SJSA1 (cell line): ENCODE measurements around the gene LRRC4C. TPM values are rescaled to one million over a fixed set of nuclear protein-coding genes. Genes with fewer than 3 reads are reported as not detected.

Source experiments
- DNase-seq, 2 experiments: peaks; one replicate each; pipeline ENCODE4 v3.0.0-alpha.2; 2015 to 2020; ENCODE audit warnings: low spot score in 2 of 2, low read depth in 1 of 2
- H3K27ac ChIP-seq: fragments of 250-450 bp; sonication (Bioruptor Pico); 2 replicates; pipeline ENCODE4 v1.5.1; 2020; ENCODE audit warnings: mild to moderate bottlenecking, moderate library complexity
- H3K27me3 ChIP-seq: fragments of 250-450 bp; sonication (Bioruptor Pico); replicated peaks from 2 replicates; pipeline ENCODE4 v1.5.1; 2020; ENCODE audit warnings: mild to moderate bottlenecking, moderate library complexity
- H3K36me3 ChIP-seq: fragments of 250-450 bp; sonication (Bioruptor Pico); 2 replicates; pipeline ENCODE4 v1.5.1; 2020; ENCODE audit warnings: mild to moderate bottlenecking
- H3K4me1 ChIP-seq: fragments of 250-450 bp; sonication (Bioruptor Pico); replicated peaks from 2 replicates; pipeline ENCODE4 v1.6.1; 2021; ENCODE audit warnings: mild to moderate bottlenecking
- H3K4me3 ChIP-seq: fragments of 250-450 bp; sonication (Bioruptor Pico); 2 replicates; pipeline ENCODE4 v1.5.1; 2020; ENCODE audit warnings: mild to moderate bottlenecking
- H3K9me3 ChIP-seq: fragments of 250-450 bp; sonication (Bioruptor Pico); replicated peaks from 2 replicates; pipeline ENCODE4 v1.5.1; 2020; ENCODE audit warnings: mild to moderate bottlenecking
- total RNA-seq: library from RNA; depleted of rRNA; stranded (reverse); fragments of >200 nt; shearing (Covaris generic); gene quantifications from 2 replicates; pipeline ENCODE4 v1.2.3, GENCODE V29; 2014

LRRC4C gene
- total RNA-seq, 1 experiment from 2014 or later: not detected

DNA sequence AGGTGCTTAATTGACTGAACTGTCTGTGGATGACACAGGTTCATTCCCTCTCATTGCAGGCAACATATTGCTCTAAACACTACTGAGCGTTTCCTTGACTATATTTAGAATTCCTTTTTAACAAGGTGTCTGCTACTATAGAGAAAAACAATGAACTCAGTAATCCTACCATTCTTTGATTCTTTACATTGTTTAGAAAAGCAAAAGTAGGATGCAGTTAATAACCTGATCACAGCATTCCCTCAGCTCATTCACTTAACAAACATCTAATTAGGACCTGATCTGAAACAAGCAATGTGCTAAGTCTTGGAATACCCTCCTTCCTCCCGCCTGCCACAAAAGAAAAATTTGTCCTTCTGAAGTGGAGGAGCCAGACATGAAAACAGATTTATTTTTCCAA lies 313.1 kb downstream of the LRRC4C start:
- Histone ChIP-seq H3K9me3 (no peaks in the 10 kb centered on the region), H3K27ac (no peak overlapping the region), H3K4me1 (no peaks in the 10 kb centered on the region), H3K4me3 (no peak overlapping the region), H3K27me3 (peaks cover 5% of the 10 kb centered on the region), H3K36me3 (no peaks in the 10 kb centered on the region)
- no peak for DNase-seq

DNA sequence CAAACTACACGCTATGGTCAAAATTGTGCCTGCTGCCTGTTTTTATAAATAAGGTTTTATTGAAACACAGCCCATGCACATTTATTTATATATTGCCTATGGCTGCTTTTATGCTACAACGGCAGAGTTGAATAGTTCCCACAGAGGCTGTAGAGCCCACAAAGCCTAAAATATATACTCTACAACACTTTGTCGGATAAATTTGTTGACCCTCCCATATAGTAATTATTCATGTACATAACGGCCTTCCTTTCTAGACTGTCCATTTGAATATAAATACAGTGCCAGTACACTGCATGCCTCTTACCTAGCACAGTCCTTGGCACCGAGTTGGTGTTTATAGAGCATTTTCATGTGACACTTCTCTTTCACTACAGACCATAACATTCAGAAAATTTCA lies 314.0 kb downstream of the LRRC4C start:
- Histone ChIP-seq H3K27ac (no peak overlapping the region), H3K27me3 (peaks cover 4% of the 10 kb centered on the region; the same call in 1 of the 2 replicates), H3K36me3 (no peaks in the 10 kb centered on the region), H3K4me1 (no peaks in the 10 kb centered on the region), H3K4me3 (no peak overlapping the region), H3K9me3 (no peaks in the 10 kb centered on the region)
- no peak for DNase-seq

DNA sequence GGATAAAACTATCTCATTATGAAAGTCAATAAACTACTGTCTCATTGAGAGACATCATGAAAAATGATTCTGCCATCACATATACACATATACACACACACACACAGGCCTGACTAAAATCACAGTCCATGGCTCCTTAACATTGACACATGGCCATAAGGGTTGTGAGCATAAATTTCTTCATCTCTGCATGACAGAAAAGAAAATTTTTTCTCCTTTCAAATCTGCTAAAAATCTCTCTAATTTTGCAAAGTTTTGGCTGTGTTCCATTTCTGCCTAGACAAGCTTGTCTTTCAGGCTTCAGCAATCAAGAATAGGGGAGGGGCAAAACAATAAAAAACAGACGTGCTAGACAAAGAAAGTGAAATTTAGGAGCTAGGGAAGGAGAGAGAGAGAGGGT lies 324.5 kb downstream of the LRRC4C start:
- no peak for DNase-seq
- Histone ChIP-seq H3K27me3 (no peaks in the 10 kb centered on the region), H3K27ac (no peak overlapping the region), H3K36me3 (no peaks in the 10 kb centered on the region), H3K4me3 (no peak overlapping the region), H3K9me3 (no peaks in the 10 kb centered on the region), H3K4me1 (no peaks in the 10 kb centered on the region)

DNA sequence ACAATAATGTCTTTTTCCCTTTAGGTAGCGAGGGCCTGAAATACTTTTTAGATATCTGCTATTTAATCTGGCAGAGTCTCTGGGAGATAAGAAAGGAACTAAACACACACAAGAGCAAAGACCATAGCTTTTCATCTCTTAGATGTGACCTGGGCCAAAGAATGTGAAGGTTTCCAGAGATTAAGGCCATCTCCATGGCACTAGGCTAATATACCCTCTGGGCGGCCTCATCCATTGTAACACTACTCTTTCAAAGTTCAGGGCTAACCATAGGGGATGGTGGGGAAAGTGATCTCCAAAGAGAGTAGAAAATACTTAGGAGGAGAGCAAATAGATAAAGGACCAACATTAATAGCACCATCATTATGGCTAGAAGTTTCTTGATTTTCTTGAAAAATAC lies 326.4 kb downstream of the LRRC4C start:
- H3K4me1 ChIP-seq: no peaks in the 10 kb centered on the region
- H3K4me3 ChIP-seq: no peak overlapping the region
- H3K27ac ChIP-seq: no peak overlapping the region
- no peak for DNase-seq
- H3K36me3 ChIP-seq: no peaks in the 10 kb centered on the region
- no peaks in the 10 kb centered on the region for H3K9me3 ChIP-seq
- H3K27me3 ChIP-seq: no peaks in the 10 kb centered on the region; the same call in 1 of the 2 replicates

DNA sequence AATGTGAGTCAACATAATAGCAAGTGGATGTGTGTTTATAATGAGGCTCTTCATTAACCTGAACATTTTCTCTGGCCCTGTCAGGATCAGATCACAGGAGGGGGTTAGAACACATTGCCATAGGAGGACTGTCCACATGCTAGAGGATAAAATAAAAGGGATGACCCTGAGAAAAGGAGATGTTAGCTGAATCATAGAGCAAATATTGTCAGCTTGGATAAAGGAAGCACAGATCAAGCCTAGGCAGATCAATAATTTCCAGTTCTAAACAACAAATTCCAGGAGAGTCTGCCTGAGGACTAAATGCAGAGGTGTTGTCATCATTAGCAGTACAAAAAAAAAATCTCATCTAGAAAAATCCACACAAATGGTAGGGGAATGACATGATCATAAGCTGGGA lies 337.9 kb downstream of the LRRC4C start:
- no peaks in the 10 kb centered on the region for H3K36me3 ChIP-seq
- H3K4me1 ChIP-seq: no peaks in the 10 kb centered on the region
- no peak overlapping the region for H3K4me3 ChIP-seq
- no peak for DNase-seq
- no peaks in the 10 kb centered on the region for H3K9me3 ChIP-seq
- H3K27ac ChIP-seq: no peak overlapping the region
- no peaks in the 10 kb centered on the region for H3K27me3 ChIP-seq

DNA sequence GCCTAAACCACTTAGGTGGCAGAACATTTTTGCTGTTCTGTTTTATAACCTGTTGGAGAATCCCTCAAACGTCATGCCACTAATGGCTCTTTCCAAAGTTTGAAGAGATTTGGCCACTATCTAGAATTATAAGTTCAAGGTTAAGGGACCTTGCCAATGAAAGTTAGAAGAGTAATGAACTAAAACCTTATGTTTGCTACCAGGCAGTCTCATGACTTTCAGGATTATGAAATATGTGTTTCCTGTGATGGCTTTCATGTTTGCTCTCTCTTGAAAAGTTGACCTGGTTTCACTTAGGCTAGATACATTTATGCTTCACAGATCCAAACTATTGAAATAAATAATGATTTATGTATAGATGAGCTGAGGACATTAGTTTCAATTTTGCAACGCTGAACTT lies 340.0 kb downstream of the LRRC4C start:
- no peak overlapping the region for H3K4me3 ChIP-seq
- no peaks in the 10 kb centered on the region for H3K4me1 ChIP-seq
- no peaks in the 10 kb centered on the region for H3K9me3 ChIP-seq
- H3K36me3 ChIP-seq: no peaks in the 10 kb centered on the region
- DNase-seq: no peak
- H3K27ac ChIP-seq: no peak overlapping the region
- H3K27me3 ChIP-seq: no peaks in the 10 kb centered on the region

DNA sequence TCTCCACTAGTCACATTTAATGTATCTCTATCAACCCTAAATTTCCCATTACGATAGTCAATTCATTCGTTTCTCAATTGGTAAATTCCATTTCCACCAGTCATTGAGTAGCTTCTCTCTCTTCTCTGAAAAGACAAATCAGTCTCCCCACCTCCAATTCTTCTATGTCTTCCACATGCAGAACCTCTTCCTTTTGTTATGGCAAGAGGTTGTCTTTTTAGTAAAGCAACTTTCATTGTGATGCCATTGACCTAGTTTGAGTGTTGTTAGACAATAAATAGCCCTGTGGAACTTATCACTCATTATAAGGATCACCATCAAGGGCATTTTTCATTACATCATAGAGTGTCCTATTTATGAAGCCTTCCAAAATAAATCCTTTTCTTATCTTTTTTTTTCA lies 340.9 kb downstream of the LRRC4C start:
- Histone ChIP-seq H3K27me3 (no peaks in the 10 kb centered on the region), H3K4me3 (no peak overlapping the region), H3K36me3 (no peaks in the 10 kb centered on the region), H3K27ac (no peak overlapping the region), H3K9me3 (no peaks in the 10 kb centered on the region), H3K4me1 (no peaks in the 10 kb centered on the region)
- DNase-seq: no peak

DNA sequence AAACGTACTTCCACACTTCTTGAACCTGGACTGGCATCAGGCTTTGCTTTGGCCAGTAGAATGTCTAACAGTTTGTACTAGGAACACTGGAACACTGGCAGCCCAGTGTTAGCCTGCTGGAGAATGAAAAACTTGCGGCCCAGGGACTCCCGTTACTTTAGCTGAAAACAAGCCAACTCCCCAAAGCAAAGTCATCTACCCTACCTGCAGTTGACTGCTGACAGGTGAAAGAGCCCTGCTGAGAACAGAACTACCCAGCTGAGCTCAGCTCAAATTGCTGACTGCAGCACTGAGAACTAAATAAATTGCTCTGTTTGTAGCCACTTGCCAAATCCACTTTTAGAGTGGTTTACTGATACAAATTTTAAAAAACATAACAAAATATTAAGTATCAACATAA lies 342.5 kb downstream of the LRRC4C start:
- no peaks in the 10 kb centered on the region for H3K36me3 ChIP-seq
- H3K27me3 ChIP-seq: peaks cover 3% of the 10 kb centered on the region
- no peak overlapping the region for H3K4me3 ChIP-seq
- no peaks in the 10 kb centered on the region for H3K9me3 ChIP-seq
- no peak overlapping the region for H3K27ac ChIP-seq
- no peak for DNase-seq
- no peaks in the 10 kb centered on the region for H3K4me1 ChIP-seq

DNA sequence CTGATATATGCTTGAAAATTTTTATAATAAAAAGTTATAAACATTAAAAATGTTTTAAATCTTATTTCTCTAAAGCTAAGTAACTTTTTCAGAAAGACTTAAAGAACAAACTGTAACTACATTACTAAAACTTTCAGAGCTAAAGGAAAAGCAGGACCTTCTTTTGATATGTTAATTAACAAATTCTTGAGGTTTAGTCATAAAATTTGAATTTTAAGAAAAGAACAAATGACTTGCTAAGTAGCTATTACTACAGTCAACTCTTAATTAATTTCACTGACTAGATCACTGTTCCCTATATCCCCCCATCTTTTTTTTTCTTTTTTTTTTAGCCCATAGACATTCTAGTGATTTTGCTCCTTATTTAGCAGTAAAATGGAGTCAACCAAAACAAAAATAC lies 344.4 kb downstream of the LRRC4C start:
- H3K4me3 ChIP-seq: no peak overlapping the region
- H3K27me3 ChIP-seq: peaks cover 7% of the 10 kb centered on the region
- H3K9me3 ChIP-seq: no peaks in the 10 kb centered on the region
- no peak overlapping the region for H3K27ac ChIP-seq
- H3K36me3 ChIP-seq: no peaks in the 10 kb centered on the region
- no peak for DNase-seq
- no peaks in the 10 kb centered on the region for H3K4me1 ChIP-seq

DNA sequence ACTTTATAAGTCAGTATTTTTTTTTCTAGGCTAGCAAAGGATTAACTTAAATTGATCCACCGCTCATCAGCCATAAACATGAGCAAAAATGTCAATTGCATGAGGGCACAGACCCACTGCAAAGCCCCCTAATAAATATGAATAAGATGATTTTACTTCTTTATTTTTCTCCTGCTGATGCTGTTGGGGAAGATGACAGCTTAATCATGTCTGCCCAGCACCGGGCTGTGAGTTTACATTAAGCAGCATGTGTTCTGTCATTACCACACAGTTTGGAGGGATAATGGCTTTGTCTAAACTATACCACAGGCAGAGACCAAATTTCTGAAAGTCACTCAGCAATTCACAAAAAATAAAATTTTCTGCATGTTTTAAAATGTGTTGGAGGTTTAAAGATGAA lies 346.3 kb downstream of the LRRC4C start:
- Histone ChIP-seq H3K4me1 (no peaks in the 10 kb centered on the region), H3K4me3 (no peak overlapping the region), H3K36me3 (no peaks in the 10 kb centered on the region), H3K27ac (no peak overlapping the region), H3K27me3 (peaks cover 7% of the 10 kb centered on the region), H3K9me3 (no peaks in the 10 kb centered on the region)
- no peak for DNase-seq

DNA sequence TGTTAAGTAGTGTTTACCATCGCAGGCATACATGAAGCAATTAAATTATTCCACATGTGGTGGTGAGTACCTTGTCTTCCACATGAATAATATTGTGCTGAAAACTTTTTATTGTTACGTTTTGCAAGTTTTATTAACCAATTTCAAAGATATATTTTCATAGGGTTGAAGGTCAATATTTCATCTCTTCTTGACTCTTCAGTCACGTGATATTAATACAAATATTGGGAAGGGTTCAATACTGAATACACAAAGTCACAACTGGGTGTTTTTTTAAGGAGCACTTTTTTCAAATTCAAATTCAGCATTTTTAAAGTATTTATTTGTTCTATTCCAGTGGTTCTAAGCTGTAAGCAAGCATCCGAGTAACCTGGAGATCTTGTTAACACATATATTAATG lies 348.9 kb downstream of the LRRC4C start:
- H3K9me3 ChIP-seq: no peaks in the 10 kb centered on the region
- no peaks in the 10 kb centered on the region for H3K36me3 ChIP-seq
- DNase-seq: no peak
- no peak overlapping the region for H3K4me3 ChIP-seq
- no peak overlapping the region for H3K27ac ChIP-seq
- no peaks in the 10 kb centered on the region for H3K4me1 ChIP-seq
- peaks cover 7% of the 10 kb centered on the region for H3K27me3 ChIP-seq

DNA sequence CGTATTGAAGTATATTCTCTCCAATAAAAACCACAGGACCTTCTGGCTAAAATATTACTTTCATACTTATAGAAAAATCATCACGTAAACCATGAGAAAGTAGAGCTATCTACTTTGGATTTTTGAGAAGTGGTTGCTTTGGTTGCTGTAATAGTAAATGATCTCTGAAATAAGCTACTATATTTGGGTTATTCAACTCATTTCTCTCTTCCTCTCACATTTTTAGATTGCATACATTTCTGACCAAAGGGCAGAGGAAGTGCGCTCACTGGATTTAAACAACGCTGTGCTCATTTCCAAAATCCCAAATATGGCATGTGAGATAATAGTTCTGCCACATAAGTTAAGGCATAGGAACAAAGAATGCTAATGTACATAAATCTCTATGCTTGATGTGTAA lies 357.0 kb downstream of the LRRC4C start:
- no peaks in the 10 kb centered on the region for H3K9me3 ChIP-seq
- DNase-seq: no peak

DNA sequence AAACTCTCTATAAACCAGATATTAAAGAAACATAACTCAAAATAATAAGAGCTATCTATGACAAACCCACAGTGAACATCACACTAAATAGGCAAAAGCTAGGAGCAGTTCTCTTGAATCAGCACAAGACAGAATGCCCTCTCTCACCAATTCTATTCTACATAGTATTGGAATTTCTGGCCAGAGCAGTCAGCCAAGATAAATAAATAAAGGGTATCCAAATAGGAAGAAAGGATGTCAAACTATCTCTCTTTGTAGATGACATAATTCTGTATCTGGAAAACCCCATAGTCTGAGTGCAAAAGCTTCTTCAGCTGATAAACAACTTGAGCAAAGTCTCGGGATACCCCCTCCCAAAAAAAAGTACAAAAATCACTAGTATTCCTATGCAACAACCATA lies 359.8 kb downstream of the LRRC4C start:
- H3K27ac ChIP-seq: no peak overlapping the region
- peak in 1 of 2 experiments; percentile 9 for DNase-seq
- no peaks in the 10 kb centered on the region for H3K36me3 ChIP-seq
- H3K9me3 ChIP-seq: no peaks in the 10 kb centered on the region
- no peaks in the 10 kb centered on the region for H3K4me1 ChIP-seq
- no peaks in the 10 kb centered on the region; the same call in 1 of the 2 replicates for H3K27me3 ChIP-seq
- H3K4me3 ChIP-seq: no peak overlapping the region

More for the DNA sequence above, 357.0 kb downstream of the LRRC4C start:
- Histone ChIP-seq H3K36me3 (no peaks in the 10 kb centered on the region), H3K27ac (no peak overlapping the region), H3K4me1 (no peaks in the 10 kb centered on the region), H3K27me3 (no peaks in the 10 kb centered on the region), H3K4me3 (no peak overlapping the region)

DNA sequence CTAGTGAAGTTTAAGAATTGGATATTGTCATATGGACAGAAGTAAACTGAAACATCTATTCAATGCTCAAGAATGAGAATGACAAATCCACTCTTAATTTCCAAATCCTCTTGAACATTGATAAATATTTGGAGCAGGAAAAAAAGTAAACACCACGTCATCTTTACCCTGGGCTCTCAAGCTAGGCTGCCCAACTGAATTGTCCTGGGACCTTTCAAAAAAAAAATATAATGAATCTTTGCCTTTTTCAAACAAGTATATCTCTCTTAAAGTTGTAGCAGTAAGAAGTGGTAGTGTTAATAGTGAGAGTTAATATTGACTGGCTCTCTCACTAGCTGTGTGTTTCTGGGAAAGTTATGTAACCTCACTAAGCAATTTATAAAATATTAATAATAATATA lies 374.3 kb downstream of the LRRC4C start:
- H3K9me3 ChIP-seq: no peaks in the 10 kb centered on the region
- DNase-seq: no peak
- H3K4me3 ChIP-seq: no peak overlapping the region
- no peak overlapping the region for H3K27ac ChIP-seq
- no peaks in the 10 kb centered on the region for H3K4me1 ChIP-seq
- H3K27me3 ChIP-seq: no peaks in the 10 kb centered on the region
- no peaks in the 10 kb centered on the region for H3K36me3 ChIP-seq

DNA sequence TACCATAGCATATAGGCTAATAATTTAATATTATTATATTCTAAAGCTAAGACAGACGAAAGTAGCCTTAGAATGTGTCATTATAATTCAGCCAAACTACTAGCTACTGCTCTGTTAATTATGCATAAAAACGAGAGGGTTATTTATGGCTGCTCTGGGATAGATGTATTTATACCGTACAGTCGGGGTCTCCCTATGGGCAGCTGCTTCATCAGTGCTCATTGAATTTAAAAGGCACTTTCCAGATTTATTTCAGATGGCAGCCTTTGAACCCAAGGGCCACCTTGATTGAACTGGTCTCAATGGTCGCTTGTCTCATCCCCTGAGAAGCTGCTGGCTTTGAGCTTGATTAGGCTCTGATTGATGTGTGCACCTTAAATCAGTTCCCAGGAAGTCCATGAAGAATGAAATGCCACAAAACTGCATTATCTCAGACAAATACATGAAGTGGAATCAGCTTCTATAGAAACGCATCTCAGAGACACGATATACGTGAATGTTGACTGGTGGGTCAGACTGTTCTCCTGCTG lies 377.6 kb downstream of the LRRC4C start:
- no peak overlapping the region for H3K27ac ChIP-seq
- no peaks in the 10 kb centered on the region for H3K4me1 ChIP-seq
- DNase-seq: no peak
- H3K4me3 ChIP-seq: no peak overlapping the region
- H3K36me3 ChIP-seq: no peaks in the 10 kb centered on the region
- peaks cover 3% of the 10 kb centered on the region; the same call in 1 of the 2 replicates for H3K27me3 ChIP-seq
- H3K9me3 ChIP-seq: no peaks in the 10 kb centered on the region
